GM23248 (cell line): ENCODE measurements around the gene SPTSSA. TPM values are rescaled to one million over a fixed set of nuclear protein-coding genes. Genes with fewer than 3 reads are reported as not detected.
"Not testable (repeated sequence)": the region's sequence is repeated elsewhere in the genome, so short reads cannot be mapped to it uniquely, and the experiment has no call there.

Experiments used
- DNase-seq: peaks from one replicate; pipeline ENCODE4 v3.0.0-alpha.2; 2015
- H2AFZ ChIP-seq: fragments of 200-600 bp; sonication (generic); 2 replicates; pipeline ENCODE4 v1.6.1; 2016; ENCODE audit warnings: antibody characterized with exemption
- H3F3A ChIP-seq: fragments of 200-600 bp; sonication (generic); 2 replicates; pipeline ENCODE4 v1.6.1; 2016; ENCODE audit warnings: mild to moderate bottlenecking, antibody characterized with exemption, mixed run types; ENCODE audit not compliant: insufficient read depth
- H3K27ac ChIP-seq: fragments of 200-600 bp; sonication (generic); 2 replicates; pipeline ENCODE4 v1.5.1; 2016; ENCODE audit warnings: mild to moderate bottlenecking
- H3K27me3 ChIP-seq: fragments of 200-600 bp; sonication (generic); replicated peaks from 2 replicates; pipeline ENCODE4 v1.6.1; 2016; ENCODE audit warnings: mild to moderate bottlenecking; ENCODE audit not compliant: insufficient read depth
- H3K36me3 ChIP-seq: fragments of 200-600 bp; sonication (generic); 2 replicates; pipeline ENCODE4 v1.6.1; 2016; ENCODE audit warnings: low read depth, mild to moderate bottlenecking
- H3K4me1 ChIP-seq: fragments of 200-600 bp; sonication (generic); 2 replicates; pipeline ENCODE4 v1.6.1; 2016; ENCODE audit warnings: mild to moderate bottlenecking; ENCODE audit not compliant: insufficient read depth
- H3K4me2 ChIP-seq: fragments of 200-600 bp; sonication (generic); one replicate; pipeline ENCODE4 v1.6.1; 2016; ENCODE audit warnings: mild to moderate bottlenecking; ENCODE audit not compliant: unreplicated experiment
- H3K4me3 ChIP-seq: fragments of 200-600 bp; sonication (generic); 2 replicates; pipeline ENCODE4 v1.5.1; 2016; ENCODE audit warnings: mild to moderate bottlenecking
- H3K79me2 ChIP-seq: fragments of 200-600 bp; sonication (generic); 2 replicates; pipeline ENCODE4 v1.6.1; 2016; ENCODE audit warnings: mild to moderate bottlenecking; ENCODE audit not compliant: insufficient read depth
- H3K9ac ChIP-seq: fragments of 200-600 bp; sonication (generic); 2 replicates; pipeline ENCODE4 v1.6.1; 2016; ENCODE audit warnings: mild to moderate bottlenecking
- H3K9me2 ChIP-seq: fragments of 200-600 bp; sonication (generic); 2 replicates; pipeline ENCODE4 v1.6.1; 2016; ENCODE audit warnings: mixed run types, mild to moderate bottlenecking, moderate library complexity; ENCODE audit not compliant: insufficient read depth
- H3K9me3 ChIP-seq: fragments of 200-600 bp; sonication (generic); one replicate; pipeline ENCODE4 v1.6.1; 2017; ENCODE audit warnings: low read depth
- H4K20me1 ChIP-seq: fragments of 200-600 bp; sonication (generic); 2 replicates; pipeline ENCODE4 v1.6.0; 2016; ENCODE audit not compliant: insufficient read depth
- EZH2 ChIP-seq: fragments of 200-600 bp; sonication (generic); IDR thresholded peaks from 2 replicates; pipeline ENCODE4 v1.6.1; 2018; ENCODE audit warnings: antibody characterized with exemption, mild to moderate bottlenecking; ENCODE audit not compliant: insufficient read depth, poor library complexity, severe bottlenecking
- EZH2phosphoT487 ChIP-seq: fragments of 200-600 bp; sonication (generic); IDR thresholded peaks from 2 replicates; pipeline ENCODE4 v1.6.1; 2018; ENCODE audit warnings: antibody characterized with exemption, moderate library complexity, mild to moderate bottlenecking, low read depth; ENCODE audit not compliant: insufficient read depth
- WGBS, 2 experiments: methylation state at CpG; one replicate each; pipeline ENCODE4 v1.1.6; 2015 to 2017; ENCODE audit warnings: low lambda C conversion rate in 2 of 2, low coverage in 1 of 2; ENCODE audit errors: missing lambda C conversion rate in 2 of 2; 5-methylcytosine and 5-hydroxymethylcytosine counted together
- in situ Hi-C: fragments of 300-500 bp; cut with MboI; formaldehyde crosslinking; loops from 2 replicates; pipeline ENCODE4 v1.15.0; 2020
- polyA plus RNA-seq: library from polyadenylated mRNA; unstranded; fragments of >200 nt; fragmentation: Nextera tagmentation; extraction: Ambion mirVana; gene quantifications from 2 replicates; pipeline ENCODE4 v1.2.1, GENCODE V29; 2016
- total RNA-seq: library from RNA; depleted of rRNA; stranded (reverse); fragments of >200 nt; shearing (Covaris generic); gene quantifications from 2 replicates; pipeline ENCODE4 v1.2.3, GENCODE V29; 2014; rRNA removed

The SPTSSA gene
- total and polyA plus RNA-seq, 2 experiments from 2014 or later, result 13.5 to 19.0 TPM

GRCh38 chr14:34398024-34398423 is 64.0 kb downstream of the SPTSSA start:
- in situ Hi-C loops, result no loop called here
- no peak overlapping the region for H3K4me2 ChIP-seq
- no peaks in the 10 kb centered on the region for H4K20me1 ChIP-seq
- H3K27me3 ChIP-seq, result no peaks in the 10 kb centered on the region
- no peaks in the 10 kb centered on the region for H3F3A ChIP-seq
- H3K79me2 ChIP-seq, result no peaks in the 10 kb centered on the region
- no peaks in the 10 kb centered on the region for H3K4me1 ChIP-seq
- no peaks in the 10 kb centered on the region for H3K36me3 ChIP-seq
- no peaks in the 10 kb centered on the region for H3K9me3 ChIP-seq
- no peak overlapping the region for H2AFZ ChIP-seq
- WGBS, 2 experiments, result 20 to 21% methylated on average over 3 of the region's 3 CpGs
- H3K4me3 ChIP-seq, result no peak overlapping the region
- no peak overlapping the region for H3K27ac ChIP-seq
- DNase-seq, result peak; percentile 7
- no peak for TF ChIP-seq EZH2phosphoT487
- no peak for TF ChIP-seq EZH2
- no peaks in the 10 kb centered on the region for H3K9me2 ChIP-seq
- H3K9ac ChIP-seq, result no peak overlapping the region

- no peaks in the 10 kb centered on the region for H3F3A ChIP-seq
- in situ Hi-C loops, result no loop called here
- no peaks in the 10 kb centered on the region for H3K79me2 ChIP-seq
- TF ChIP-seq EZH2phosphoT487, result no peak
- TF ChIP-seq EZH2, result no peak
- WGBS, 2 experiments, result 29 to 35% methylated on average over 4 of the region's 4 CpGs
- no peak overlapping the region for H3K27ac ChIP-seq
- H3K27me3 ChIP-seq, result peaks cover 18% of the 10 kb centered on the region
- no peak overlapping the region for H2AFZ ChIP-seq
- H4K20me1 ChIP-seq, result no peaks in the 10 kb centered on the region
- peak; percentile 18 for DNase-seq
- H3K4me1 ChIP-seq, result no peaks in the 10 kb centered on the region
- H3K9ac ChIP-seq, result no peak overlapping the region
- no peaks in the 10 kb centered on the region for H3K9me3 ChIP-seq
- H3K36me3 ChIP-seq, result no peaks in the 10 kb centered on the region
- no peak overlapping the region for H3K4me3 ChIP-seq
- no peaks in the 10 kb centered on the region for H3K9me2 ChIP-seq
- H3K4me2 ChIP-seq, result no peak overlapping the region
These were observed 74.0 kb downstream of the SPTSSA start for GRCh38 chr14:34387974-34388516.

- in situ Hi-C loops, result no loop called here
- Histone ChIP-seq H3K9me2 (no peaks in the 10 kb centered on the region), H3K4me2 (no peak overlapping the region), H3K79me2 (no peaks in the 10 kb centered on the region), H3K9ac (no peak overlapping the region), H2AFZ (no peak overlapping the region), H3K27ac (no peak overlapping the region), H3K4me3 (no peak overlapping the region), H3K9me3 (no peaks in the 10 kb centered on the region), H3K36me3 (no peaks in the 10 kb centered on the region), H3F3A (no peaks in the 10 kb centered on the region), H4K20me1 (no peaks in the 10 kb centered on the region), H3K4me1 (no peaks in the 10 kb centered on the region), H3K27me3 (peaks cover 18% of the 10 kb centered on the region)
- TF ChIP-seq EZH2 (no peak), EZH2phosphoT487 (no peak)
- 44 to 53% methylated on average over 5 of the region's 5 CpGs for WGBS, 2 experiments
- DNase-seq, result no peak
These were observed 75.1 kb downstream of the SPTSSA start for GRCh38 chr14:34386865-34387485.

GRCh38 chr14:34385881-34386280 is 76.2 kb downstream of the SPTSSA start:
- H3F3A ChIP-seq, H4K20me1 ChIP-seq, H3K9me2 ChIP-seq, H2AFZ ChIP-seq, H3K9ac ChIP-seq, H3K4me3 ChIP-seq, H3K36me3 ChIP-seq, H3K79me2 ChIP-seq, H3K9me3 ChIP-seq, H3K4me2 ChIP-seq, H3K4me1 ChIP-seq, H3K27ac ChIP-seq, in situ Hi-C loops, DNase-seq: not testable (repeated sequence)
- peaks cover 19% of the 10 kb centered on the region for H3K27me3 ChIP-seq

- no peak overlapping the region for H3K4me3 ChIP-seq
- no peaks in the 10 kb centered on the region for H3K4me1 ChIP-seq
- no peaks in the 10 kb centered on the region for H3K9me2 ChIP-seq
- H3K27me3 ChIP-seq, result peaks cover 39% of the 10 kb centered on the region
- H3K79me2 ChIP-seq, result no peaks in the 10 kb centered on the region
- no peak for DNase-seq
- no peak overlapping the region for H3K4me2 ChIP-seq
- H3F3A ChIP-seq, result no peaks in the 10 kb centered on the region
- H3K9ac ChIP-seq, result no peak overlapping the region
- H3K9me3 ChIP-seq, result no peaks in the 10 kb centered on the region
- 14 to 22% methylated on average over 2 of the region's 2 CpGs for WGBS, 2 experiments
- H4K20me1 ChIP-seq, result no peaks in the 10 kb centered on the region
- no peaks in the 10 kb centered on the region for H3K36me3 ChIP-seq
- in situ Hi-C loops, result no loop called here
- TF ChIP-seq EZH2phosphoT487, result no peak
- no peak for TF ChIP-seq EZH2
- H2AFZ ChIP-seq, result no peak overlapping the region
- H3K27ac ChIP-seq, result no peak overlapping the region
These were observed 78.2 kb downstream of the SPTSSA start for GRCh38 chr14:34383839-34384238.

Other genes starting within 250 kb of the SPTSSA start
- 42.7 and 43.0 TPM in 2 replicates for gene EAPP, start 77.5 kb upstream of the SPTSSA start, total RNA-seq
- gene EAPP, start 77.5 kb upstream of the SPTSSA start, polyA plus RNA-seq, result 55.5 and 56.1 TPM in 2 replicates
- 213 and 287 TPM in 2 replicates for gene SNX6, start 167.9 kb upstream of the SPTSSA start, total RNA-seq
- 187 and 191 TPM in 2 replicates for gene SNX6, start 167.9 kb upstream of the SPTSSA start, polyA plus RNA-seq